GM19035 (cell line): ENCODE data around the gene TARS1.
"Not testable (repeated sequence)": the region's sequence is repeated elsewhere in the genome, so short reads cannot be mapped to it uniquely, and the experiment has no call there.

Experiments
- ATAC-seq: cut with Tn5 transposase; IDR thresholded peaks from one replicate; pipeline ENCODE4 v1.9.1; 2021; ENCODE audit not compliant: unreplicated experiment

Gene TARS1

GRCh38 chr5:33482335-33482734, 41.6 kb downstream of the TARS1 start:
- no peak for ATAC-seq

- ATAC-seq: no peak
Measured at GRCh38 chr5:33487236-33487635, 46.5 kb downstream of the TARS1 start.

- ATAC-seq: no peak
Measured at GRCh38 chr5:33488558-33489355, 48.0 kb downstream of the TARS1 start.

- no peak for ATAC-seq
Measured at GRCh38 chr5:33489481-33490067, 48.8 kb downstream of the TARS1 start.

- ATAC-seq: no peak
Measured at GRCh38 chr5:33490071-33490665, 49.4 kb downstream of the TARS1 start.

GRCh38 chr5:33491941-33492340, 51.2 kb downstream of the TARS1 start:
- ATAC-seq: no peak

- ATAC-seq: no peak
Measured at GRCh38 chr5:33494466-33494865, 53.7 kb downstream of the TARS1 start.

GRCh38 chr5:33501260-33501659, 60.5 kb downstream of the TARS1 start:
- no peak for ATAC-seq

- no peak for ATAC-seq
Measured at GRCh38 chr5:33501899-33502298, 61.1 kb downstream of the TARS1 start.

GRCh38 chr5:33504570-33504969, 63.8 kb downstream of the TARS1 start:
- ATAC-seq: no peak

GRCh38 chr5:33507426-33507825, 66.7 kb downstream of the TARS1 start:
- no peak for ATAC-seq

GRCh38 chr5:33509036-33509435, 68.3 kb downstream of the TARS1 start:
- ATAC-seq: no peak

- no peak for ATAC-seq
Measured at GRCh38 chr5:33513462-33514185, 72.9 kb downstream of the TARS1 start.

GRCh38 chr5:33515366-33515765, 74.6 kb downstream of the TARS1 start:
- ATAC-seq: not testable (repeated sequence)

- ATAC-seq: no peak
Measured at GRCh38 chr5:33516421-33516820, 75.7 kb downstream of the TARS1 start.
